H1 (cell line): ENCODE data around the gene TRAF3. TPM values are rescaled to one million over a fixed set of nuclear protein-coding genes. Genes with fewer than 3 reads are reported as not detected.

Source experiments
- CTCF ChIA-PET: fragments of 300-600 bp; sonication (Branson Sonifier 250); formaldehyde crosslinking; loops from one replicate; lab custom pipeline; 2021; ENCODE audit not compliant: partially characterized antibody; lab: Charles Lee
- POLR2A ChIA-PET: fragments of 300-600 bp; sonication (Branson Sonifier 250); formaldehyde crosslinking; loops from one replicate; lab custom pipeline; 2021; ENCODE audit warnings: inconsistent platforms; ENCODE audit not compliant: partially characterized antibody; lab: Charles Lee
- DNase-seq, 2 experiments: peaks; one replicate each; pipeline versions ENCODE4 v3.0.0 to v3.0.0-alpha.2; 2010 to 2022; ENCODE audit warnings: low spot score in 2 of 2, low read depth in 1 of 2, mixed read lengths in 1 of 2
- FAIRE-seq: peaks from 2 replicates; lab custom pipeline; 2011; peaks lifted over from hg19 to GRCh38; lab: Jason Lieb, UNC
- H2AFZ ChIP-seq: 2 replicates; pipeline ENCODE4 v1.8.1; 2012; ENCODE audit warnings: low read length, inconsistent platforms
- H2AK5ac ChIP-seq: 2 replicates; pipeline ENCODE4 v1.6.1; 2013; ENCODE audit warnings: low read depth, low read length
- H2BK120ac ChIP-seq: replicated peaks from 2 replicates; pipeline ENCODE3; 2013; ENCODE audit warnings: low read depth, low read length, inconsistent platforms
- H2BK12ac ChIP-seq: 2 replicates; pipeline ENCODE4 v1.6.1; 2013; ENCODE audit warnings: low read depth, low read length
- H2BK15ac ChIP-seq: 2 replicates; pipeline ENCODE4 v1.6.1; 2013; ENCODE audit warnings: low read length
- H2BK20ac ChIP-seq: 2 replicates; pipeline ENCODE4 v1.6.1; 2013; ENCODE audit warnings: low read length
- H2BK5ac ChIP-seq: 2 replicates; pipeline ENCODE4 v1.6.1; 2013; ENCODE audit warnings: low read depth, low read length
- H3K14ac ChIP-seq: 2 replicates; pipeline ENCODE4 v1.6.1; 2013; ENCODE audit warnings: inconsistent platforms; ENCODE audit not compliant: insufficient read length
- H3K18ac ChIP-seq: 2 replicates; pipeline ENCODE4 v1.6.1; 2013; ENCODE audit warnings: low read length; ENCODE audit errors: extremely low read depth
- H3K23ac ChIP-seq: 2 replicates; pipeline ENCODE4 v1.6.1; 2013; ENCODE audit warnings: inconsistent platforms; ENCODE audit not compliant: insufficient read length
- H3K23me2 ChIP-seq: 2 replicates; pipeline ENCODE4 v1.6.1; 2013; ENCODE audit warnings: low read depth, low read length
- H3K27ac ChIP-seq: 2 replicates; pipeline ENCODE4 v1.6.1; 2011; ENCODE audit warnings: low read depth, low read length, inconsistent platforms
- H3K27me3 ChIP-seq, 4 experiments: replicated peaks in 1 of 4; 1 replicate in 1 of 4; 2 replicates in 3 of 4; pipeline versions ENCODE4 v1.6.1 to v1.8.1; 2011 to 2013; ENCODE audit warnings: low read length in 3 of 4, mild to moderate bottlenecking in 3 of 4, inconsistent platforms in 2 of 4, mixed read lengths in 2 of 4, moderate library complexity in 1 of 4; ENCODE audit not compliant: control insufficient read depth in 3 of 4, insufficient read depth in 3 of 4; ENCODE audit errors: extremely low read depth in 1 of 4
- H3K36me3 ChIP-seq, 4 experiments: 2 replicates each; pipeline versions ENCODE4 v1.6.1 to v1.8.1; 2011 to 2013; ENCODE audit warnings: mild to moderate bottlenecking in 4 of 4, low read length in 3 of 4, moderate library complexity in 2 of 4, control low read depth in 1 of 4, inconsistent platforms in 1 of 4; ENCODE audit not compliant: insufficient read depth in 4 of 4, control insufficient read depth in 2 of 4
- H3K4ac ChIP-seq: replicated peaks from 2 replicates; pipeline ENCODE3; 2013; ENCODE audit warnings: low read length, low read depth, mixed read lengths, inconsistent platforms; ENCODE audit not compliant: insufficient read length
- H3K4me1 ChIP-seq, 4 experiments: replicated peaks in 1 of 4; 1 replicate in 1 of 4; 2 replicates in 3 of 4; pipeline versions ENCODE4 v1.6.1 to v1.8.1; 2011 to 2013; ENCODE audit warnings: low read length in 3 of 4, inconsistent platforms in 2 of 4, mixed read lengths in 1 of 4; ENCODE audit not compliant: insufficient read depth in 4 of 4, control insufficient read depth in 3 of 4
- H3K4me2 ChIP-seq, 2 experiments: 2 replicates each; pipeline versions ENCODE4 v1.6.1 to v1.8.1; 2011 to 2013; ENCODE audit warnings: low read depth in 2 of 2, low read length in 2 of 2, control low read depth in 1 of 2, inconsistent platforms in 1 of 2, mild to moderate bottlenecking in 1 of 2; ENCODE audit not compliant: insufficient read depth in 1 of 2
- H3K4me3 ChIP-seq, 4 experiments: fragments of 200-600, 300-600 bp in 1 of 4; sonication (generic), shearing (Covaris generic), sonication (Bioruptor Twin) in 1 of 4; 2 replicates each; pipeline versions ENCODE4 v1.5.1 to v1.8.1; 2011 to 2016; ENCODE audit warnings: low read length in 4 of 4, low read depth in 3 of 4, control low read depth in 2 of 4, inconsistent platforms in 2 of 4, mild to moderate bottlenecking in 2 of 4, mixed read lengths in 1 of 4, moderate library complexity in 1 of 4; ENCODE audit not compliant: insufficient read depth in 2 of 4; ENCODE audit errors: extremely low read depth in 1 of 4
- H3K56ac ChIP-seq: replicated peaks from 2 replicates; pipeline ENCODE3; 2013; ENCODE audit warnings: low read depth, mild to moderate bottlenecking, mixed read lengths, low read length, inconsistent platforms; ENCODE audit not compliant: insufficient read length
- H3K79me1 ChIP-seq: 2 replicates; pipeline ENCODE4 v1.6.1; 2013; ENCODE audit warnings: low read depth, low read length, control low read depth
- H3K79me2 ChIP-seq, 2 experiments: 2 replicates each; pipeline versions ENCODE4 v1.6.1 to v1.8.1; 2012 to 2013; ENCODE audit warnings: low read length in 2 of 2, mild to moderate bottlenecking in 2 of 2, inconsistent platforms in 1 of 2; ENCODE audit not compliant: insufficient read depth in 2 of 2, control insufficient read depth in 1 of 2
- H3K9ac ChIP-seq, 4 experiments: replicated peaks in 1 of 4; 1 replicate in 1 of 4; 2 replicates in 3 of 4; pipeline versions ENCODE4 v1.6.1 to v1.8.1; 2011 to 2013; ENCODE audit warnings: low read depth in 3 of 4, low read length in 3 of 4, control low read depth in 2 of 4, mild to moderate bottlenecking in 2 of 4, moderate library complexity in 2 of 4, inconsistent platforms in 1 of 4; ENCODE audit errors: extremely low read depth in 1 of 4
- H3K9me3 ChIP-seq, 2 experiments: 2 replicates each; pipeline versions ENCODE4 v1.6.1 to v1.8.1; 2012 to 2013; ENCODE audit warnings: mild to moderate bottlenecking in 2 of 2, moderate library complexity in 2 of 2, control low read depth in 1 of 2, inconsistent platforms in 1 of 2, low read depth in 1 of 2, low read length in 1 of 2, mixed read lengths in 1 of 2; ENCODE audit not compliant: insufficient read depth in 2 of 2
- H4K20me1 ChIP-seq, 2 experiments: replicated peaks in 1 of 2; 2 replicates each; pipeline versions ENCODE3 to v1.8.1; 2011 to 2013; ENCODE audit warnings: inconsistent platforms in 2 of 2, low read length in 2 of 2, mild to moderate bottlenecking in 1 of 2; ENCODE audit not compliant: insufficient read depth in 2 of 2, control insufficient read depth in 1 of 2
- H4K5ac ChIP-seq: 2 replicates; pipeline ENCODE4 v1.6.1; 2013; ENCODE audit warnings: low read length, low read depth, mixed read lengths, inconsistent platforms; ENCODE audit not compliant: insufficient read length
- H4K8ac ChIP-seq: 2 replicates; pipeline ENCODE4 v1.8.0; 2013; ENCODE audit warnings: mild to moderate bottlenecking, moderate library complexity, low read length, inconsistent platforms; ENCODE audit not compliant: insufficient read depth; ENCODE audit errors: extremely low read depth
- H4K91ac ChIP-seq: replicated peaks from 2 replicates; pipeline ENCODE3; 2013; ENCODE audit warnings: low read length, mixed read lengths, inconsistent platforms; ENCODE audit not compliant: insufficient read length
- ATF2 ChIP-seq: IDR thresholded peaks from 2 replicates; pipeline ENCODE4 v1.6.1; 2012; ENCODE audit warnings: low read length, inconsistent platforms
- ATF3 ChIP-seq: IDR thresholded peaks from 2 replicates; pipeline ENCODE4 v1.6.1; 2011; ENCODE audit warnings: low read depth, mild to moderate bottlenecking, low read length; ENCODE audit not compliant: insufficient read depth
- BACH1 ChIP-seq: IDR thresholded peaks from 2 replicates; pipeline ENCODE4 v1.6.1; 2012; ENCODE audit warnings: low read length, improper control_type of control experiment
- CHD2 ChIP-seq: IDR thresholded peaks from 2 replicates; pipeline ENCODE4 v1.6.1; 2012; ENCODE audit warnings: low read length, improper control_type of control experiment
- KDM1A ChIP-seq: fragments of 200-600, 300-600 bp; sonication (generic); IDR thresholded peaks from 2 replicates; pipeline ENCODE4 v1.7.1; 2016; ENCODE audit warnings: mild to moderate bottlenecking, low read length, borderline replicate concordance
- KDM4A ChIP-seq: IDR thresholded peaks from one replicate; pipeline ENCODE4 v1.7.1; 2012; ENCODE audit warnings: low read depth, mild to moderate bottlenecking, moderate library complexity, low read length, inconsistent platforms; ENCODE audit not compliant: severe bottlenecking
- MAX ChIP-seq: IDR thresholded peaks from 2 replicates; pipeline ENCODE4 v1.6.1; 2012; ENCODE audit warnings: inconsistent platforms
- SRF ChIP-seq: IDR thresholded peaks from 2 replicates; pipeline ENCODE4 v1.6.1; 2011; ENCODE audit warnings: mild to moderate bottlenecking, low read depth, low read length, moderate library complexity
- SUZ12 ChIP-seq: fragments of 200-600 bp; sonication (generic); IDR thresholded peaks from 2 replicates; pipeline ENCODE4 v1.6.1; 2012; ENCODE audit warnings: mild to moderate bottlenecking, inconsistent platforms, low read length, moderate library complexity, mixed read lengths
- ZNF274 ChIP-seq: IDR thresholded peaks from 2 replicates; pipeline ENCODE4 v1.7.0; 2012; ENCODE audit warnings: low read length, borderline replicate concordance; ENCODE audit errors: extremely low read depth
- WGBS, 2 experiments: shearing (Covaris generic) in 1 of 2; methylation state at CpG; one replicate each; pipeline versions ENCODE4 v1.1.6 to v1.1.7; 2013 to 2015; ENCODE audit warnings: low lambda C conversion rate in 2 of 2, mixed read lengths in 2 of 2, inconsistent platforms in 1 of 2, low coverage in 1 of 2, missing lambda C conversion rate in 1 of 2; ENCODE audit not compliant: insufficient replicate concordance in 2 of 2, insufficient coverage in 1 of 2, insufficient read length in 1 of 2; ENCODE audit errors: extremely low coverage in 1 of 2, missing lambda C conversion rate in 1 of 2; 5-methylcytosine and 5-hydroxymethylcytosine counted together
- polyA plus RNA-seq, 7 experiments: library from polyadenylated mRNA; depleted of rRNA in 3 of 7; stranded (reverse) in 5 of 7; unstranded in 2 of 7; fragments of >200 nt in 5 of 7; fragments of 200-250 nt in 2 of 7; gene quantifications; 1 replicate in 5 of 7; 2 replicates in 1 of 7; 4 replicates in 1 of 7; pipeline versions ENCODE4 v1.2.1 to v1.2.3, GENCODE V29; 2011 to 2013; ENCODE audit warnings: missing spikeins in 2 of 7, mixed read lengths in 2 of 7
- total RNA-seq: library from RNA; stranded (reverse); fragmentation: NEBNext Ultra II Directional; extraction: Animal tissue kit (Norgen Biotek cat#: 25700); gene quantifications from 2 replicates; pipeline ENCODE4 v1.2.1, GENCODE V29; 2021

TRAF3 gene
- total and polyA plus RNA-seq, 2 of the 8 experiments (the other 6 are each of a cell fraction or from before 2014, with no cell fraction given), result 5.8 to 12.1 TPM

- H3K56ac ChIP-seq, result no peak overlapping the region
- no peak overlapping the region for H4K91ac ChIP-seq
- no peaks in the 10 kb centered on the region for H3K79me1 ChIP-seq
- CTCF ChIA-PET, result no interaction called here
- POLR2A ChIA-PET, result no interaction called here
- WGBS, 2 experiments, result 90% methylated on average over 8 of the region's 8 CpGs; no CpG with 5 or more reads in 1 of the 2 experiments
- H3K79me2 ChIP-seq, result no peaks in the 10 kb centered on the region
- no peaks in the 10 kb centered on the region for H3K27me3 ChIP-seq
- H3K9ac ChIP-seq, result no peak overlapping the region
- H2BK20ac ChIP-seq, result no peak overlapping the region
- no peak overlapping the region for H2BK15ac ChIP-seq
- H4K5ac ChIP-seq, result no peak overlapping the region
- no peak overlapping the region for H2BK120ac ChIP-seq
- H3K18ac ChIP-seq, result 0 out of 2 replicates have a peak overlapping the region, but pooled peaks have one; percentile 32
- no peak overlapping the region for H3K23ac ChIP-seq
- no peak overlapping the region for H3K4me3 ChIP-seq
- H3K4ac ChIP-seq, result no peak overlapping the region
- H4K8ac ChIP-seq, result no peak overlapping the region
- DNase-seq (no peak), FAIRE-seq (no peak)
- H3K4me2 ChIP-seq, result no peak overlapping the region
- H2AK5ac ChIP-seq, result no peak overlapping the region
- H2AFZ ChIP-seq, result no peak overlapping the region
- no peak overlapping the region for H3K14ac ChIP-seq
- 0 out of 2 replicates have a peak overlapping the region, but pooled peaks have one; percentile 2 for H2BK5ac ChIP-seq
- H3K23me2 ChIP-seq, result no peaks in the 10 kb centered on the region
- peaks cover 2 to 3% of the 10 kb centered on the region in 2 experiments for H4K20me1 ChIP-seq
- no peak overlapping the region for H3K27ac ChIP-seq
- H3K36me3 ChIP-seq, result peaks cover 0 to 3% (median 0%) of the 10 kb centered on the region in 4 experiments; a peak in 2 of 8 replicates
- H2BK12ac ChIP-seq, result no peak overlapping the region
- no peaks in the 10 kb centered on the region for H3K9me3 ChIP-seq
- H3K4me1 ChIP-seq, result no peaks in the 10 kb centered on the region
- TF ChIP-seq ZNF274 (no peak), MAX (no peak), ATF3 (no peak), BACH1 (no peak), SRF (no peak), SUZ12 (no peak), KDM1A (no peak), ATF2 (no peak), KDM4A (no peak), CHD2 (no peak)
Measured at GRCh38 chr14:102899516-102899900, 122.3 kb downstream of the TRAF3 start.
